ENCODE measurements around the gene MAP3K21. TPM values are rescaled to one million over a fixed set of nuclear protein-coding genes. Genes with fewer than 3 reads are reported as not detected.

MAP3K21 gene
- total RNA-seq, 6 donors from 2014 or later = 6.0 to 22.0 (median 12.9) TPM

DNA sequence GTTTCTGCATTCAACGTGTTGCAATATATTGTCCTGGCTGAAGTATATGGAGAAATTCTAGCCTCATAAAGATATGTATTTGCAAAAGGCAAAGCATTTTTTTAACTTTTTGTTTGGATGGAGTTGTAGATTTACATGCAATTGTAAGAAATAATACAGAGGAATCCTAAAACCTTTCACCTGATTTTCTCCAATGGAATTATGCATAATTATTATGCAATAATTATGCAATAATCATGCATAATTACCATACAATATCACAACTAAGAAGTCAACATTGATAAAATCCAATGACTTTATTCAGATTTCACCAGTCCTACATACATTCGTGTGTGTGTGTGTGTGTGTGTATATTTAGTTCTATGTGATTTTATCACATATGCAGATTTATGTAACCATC is 7.5 kb upstream of the MAP3K21 start:
- Histone ChIP-seq H3K4me3 (no peak overlapping the region), H3K9me3 (no peaks in the 10 kb centered on the region), H3K4me1 (no peaks in the 10 kb centered on the region), H3K27ac (no peak overlapping the region), H3K27me3 (no peaks in the 10 kb centered on the region), H3K36me3 (no peaks in the 10 kb centered on the region)
- DNase-seq (no peak), ATAC-seq (ENCODE audit: low FRiP score in 2 of 2) (no peak)
- 81 to 83% methylated on average over 2 of the region's 2 CpGs for WGBS, 2 donors
- TF ChIP-seq, protein P1, sequence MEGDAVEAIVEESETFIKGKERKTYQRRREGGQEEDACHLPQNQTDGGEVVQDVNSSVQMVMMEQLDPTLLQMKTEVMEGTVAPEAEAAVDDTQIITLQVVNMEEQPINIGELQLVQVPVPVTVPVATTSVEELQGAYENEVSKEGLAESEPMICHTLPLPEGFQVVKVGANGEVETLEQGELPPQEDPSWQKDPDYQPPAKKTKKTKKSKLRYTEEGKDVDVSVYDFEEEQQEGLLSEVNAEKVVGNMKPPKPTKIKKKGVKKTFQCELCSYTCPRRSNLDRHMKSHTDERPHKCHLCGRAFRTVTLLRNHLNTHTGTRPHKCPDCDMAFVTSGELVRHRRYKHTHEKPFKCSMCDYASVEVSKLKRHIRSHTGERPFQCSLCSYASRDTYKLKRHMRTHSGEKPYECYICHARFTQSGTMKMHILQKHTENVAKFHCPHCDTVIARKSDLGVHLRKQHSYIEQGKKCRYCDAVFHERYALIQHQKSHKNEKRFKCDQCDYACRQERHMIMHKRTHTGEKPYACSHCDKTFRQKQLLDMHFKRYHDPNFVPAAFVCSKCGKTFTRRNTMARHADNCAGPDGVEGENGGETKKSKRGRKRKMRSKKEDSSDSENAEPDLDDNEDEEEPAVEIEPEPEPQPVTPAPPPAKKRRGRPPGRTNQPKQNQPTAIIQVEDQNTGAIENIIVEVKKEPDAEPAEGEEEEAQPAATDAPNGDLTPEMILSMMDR (IDR thresholded peaks at IDR 0.05) = no peak
- TF ChIP-seq POLR2AphosphoS5 (IDR thresholded peaks at IDR 0.05) (no peak), POLR2A (IDR thresholded peaks at IDR 0.05) (no peak)

DNA sequence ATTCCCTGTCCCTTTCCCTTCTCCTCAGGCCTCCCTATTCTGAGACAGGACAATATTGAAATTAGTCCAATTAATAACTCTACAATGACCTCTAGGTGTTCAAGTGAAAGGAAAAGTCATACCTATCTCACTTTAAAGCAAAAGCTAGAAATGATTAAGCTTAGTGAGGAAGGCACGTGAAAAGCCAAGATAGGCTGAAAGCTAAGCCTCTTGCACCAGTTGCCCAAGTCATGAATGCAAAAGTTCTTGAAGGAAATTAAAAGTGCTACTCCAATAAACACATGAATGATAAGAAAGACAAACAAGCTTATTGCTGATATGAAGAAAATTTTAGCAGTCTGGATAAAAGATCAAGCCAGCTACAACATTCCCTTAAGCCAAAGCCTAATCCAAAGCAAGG is 3.8 kb upstream of the MAP3K21 start:
- Histone ChIP-seq H3K27me3 (peaks cover 0 to 12% (median 0%) of the 10 kb centered on the region in 4 donors), H3K4me3 (no peak overlapping the region), H3K27ac (no peak overlapping the region), H3K4me1 (peaks cover 1 to 22% (median 15%) of the 10 kb centered on the region in 4 donors), H3K36me3 (no peaks in the 10 kb centered on the region), H3K9me3 (no peaks in the 10 kb centered on the region)
- ATAC-seq (ENCODE audit: low FRiP score in 2 of 2) (no peak), DNase-seq (no peak)
- WGBS, 2 donors = 48 to 67% methylated on average over 1 of the region's 1 CpG
- TF ChIP-seq EP300 (IDR thresholded peaks at IDR 0.05) (no peak), POLR2AphosphoS5 (IDR thresholded peaks at IDR 0.05) (no peak), POLR2A (IDR thresholded peaks at IDR 0.05) (no peak)
- TF ChIP-seq, protein P1 (IDR thresholded peaks at IDR 0.05) = no peak

DNA sequence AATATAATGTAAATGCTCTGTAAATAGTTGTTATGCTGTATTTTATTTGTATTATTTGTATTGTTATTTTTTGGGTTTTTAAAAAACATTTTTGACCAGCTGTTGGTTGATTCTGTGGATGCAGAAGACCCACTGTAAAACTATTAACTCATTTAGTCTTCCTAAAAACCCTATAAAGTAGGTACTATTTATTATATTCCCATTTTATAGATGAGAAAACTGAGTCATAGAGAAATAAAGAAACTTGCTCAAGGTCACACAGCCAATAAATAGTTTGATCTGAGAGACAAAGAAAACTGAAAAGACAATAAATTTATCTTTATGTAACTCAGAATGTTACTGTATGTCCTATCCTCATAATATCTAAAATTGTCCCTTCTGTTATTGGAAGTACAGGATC is 1.2 kb upstream of the MAP3K21 start:
- H3K9me3 ChIP-seq = no peaks in the 10 kb centered on the region
- ATAC-seq (ENCODE audit: low FRiP score in 2 of 2) (no peak), DNase-seq (no peak)
- TF ChIP-seq, protein P1 (IDR thresholded peaks at IDR 0.05) = no peak
- no peak for TF ChIP-seq POLR2AphosphoS5 (IDR thresholded peaks at IDR 0.05)
- no peak for TF ChIP-seq POLR2A (IDR thresholded peaks at IDR 0.05)
- no peak for TF ChIP-seq EP300 (IDR thresholded peaks at IDR 0.05)
- no peak overlapping the region for H3K4me3 ChIP-seq
- H3K4me1 ChIP-seq = peaks cover 5 to 27% (median 19%) of the 10 kb centered on the region in 4 donors
- no peaks in the 10 kb centered on the region for H3K36me3 ChIP-seq
- H3K27ac ChIP-seq = no peak overlapping the region
- H3K27me3 ChIP-seq = peaks cover 0 to 14% (median 0%) of the 10 kb centered on the region in 4 donors

DNA sequence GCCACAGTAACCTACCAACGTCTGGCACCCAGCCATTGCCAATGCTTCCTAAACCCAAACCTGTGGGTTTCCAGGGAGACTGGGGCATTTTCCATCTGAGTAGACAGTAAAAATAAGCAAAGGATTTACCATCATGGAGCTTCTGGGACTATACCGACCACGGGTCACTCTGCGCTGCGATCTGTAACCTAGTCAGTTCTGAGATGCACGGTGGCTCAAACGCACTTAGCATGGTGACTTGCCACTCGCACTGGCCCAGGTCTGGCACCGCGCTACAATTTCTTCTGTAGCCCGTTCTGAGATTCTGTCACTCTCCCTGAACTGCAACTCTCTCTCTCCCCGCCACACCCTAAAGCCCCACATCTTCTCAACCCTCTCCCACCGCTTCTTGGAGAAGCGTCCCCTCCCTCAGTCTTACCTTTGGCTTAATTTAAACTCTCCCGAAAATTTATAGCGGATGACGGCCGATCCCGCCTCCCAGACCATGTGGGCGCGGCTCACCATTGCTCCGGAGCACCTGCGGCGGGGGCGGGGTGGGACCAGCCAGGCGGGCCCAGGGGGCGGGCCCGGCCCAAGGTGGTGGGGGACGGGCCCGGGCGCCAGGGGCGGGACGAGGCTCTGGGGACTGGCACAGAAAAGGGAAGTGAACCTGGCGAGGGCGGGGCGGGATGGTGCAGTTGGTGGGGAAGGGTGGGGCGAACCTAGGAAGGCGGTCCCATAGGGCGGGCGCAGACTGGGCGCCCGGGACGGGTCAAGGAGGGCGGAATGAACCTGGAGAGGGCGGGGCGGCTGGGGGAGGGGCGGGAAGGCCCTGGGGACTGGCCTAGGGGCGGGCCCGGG is 493 bp upstream of the MAP3K21 start:
- 7 to 8% methylated on average over 30 to 31 of the region's 49 CpGs for WGBS, 2 donors

More for the DNA sequence above, 493 bp upstream of the MAP3K21 start:
- peak overlapping the region in 3 of 4 donors; percentile 62 to 80 (median 66) for H3K4me3 ChIP-seq
- DNase-seq = peak; percentile 96
- peaks cover 0 to 14% (median 0%) of the 10 kb centered on the region in 4 donors for H3K27me3 ChIP-seq
- H3K27ac ChIP-seq = peak overlapping the region in 3 of 4 donors; percentile 8 to 78 (median 27)
- no peaks in the 10 kb centered on the region for H3K36me3 ChIP-seq
- H3K4me1 ChIP-seq = peaks cover 5 to 27% (median 19%) of the 10 kb centered on the region in 4 donors
- H3K9me3 ChIP-seq = no peaks in the 10 kb centered on the region
- peak; percentile 90 to 98 for ATAC-seq (ENCODE audit: low FRiP score in 2 of 2)
- TF ChIP-seq POLR2AphosphoS5 (IDR thresholded peaks at IDR 0.05) (no peak), POLR2A (IDR thresholded peaks at IDR 0.05) (no peak), EP300 (IDR thresholded peaks at IDR 0.05) (no peak)
- TF ChIP-seq, protein P1 (IDR thresholded peaks at IDR 0.05) = no peak
